GM18498 (cell line): ENCODE results near the gene MYO9A.

Experiments
- ATAC-seq: cut with Tn5 transposase; IDR thresholded peaks from one replicate; pipeline ENCODE4 v1.9.1; 2021; ENCODE audit warnings: mild to moderate bottlenecking, moderate library complexity; ENCODE audit not compliant: unreplicated experiment

Gene MYO9A

DNA sequence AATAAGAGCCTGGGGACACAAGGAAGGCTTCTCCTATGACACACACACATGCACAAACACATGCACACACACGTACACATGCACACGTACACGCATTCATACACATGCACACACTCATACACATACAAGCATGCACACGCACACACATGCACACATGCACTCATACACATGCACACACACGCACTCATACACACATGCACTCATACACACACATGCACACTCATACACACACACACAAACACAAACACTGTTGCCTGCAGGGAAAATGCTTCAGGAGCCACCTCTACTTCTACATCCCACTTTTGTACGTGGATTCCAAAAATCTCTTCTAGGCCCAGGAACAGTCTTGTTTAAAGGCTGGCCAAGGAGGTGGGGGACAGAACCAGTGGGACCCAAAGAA, 328.3 kb downstream of the MYO9A start:
- no peak for ATAC-seq

DNA sequence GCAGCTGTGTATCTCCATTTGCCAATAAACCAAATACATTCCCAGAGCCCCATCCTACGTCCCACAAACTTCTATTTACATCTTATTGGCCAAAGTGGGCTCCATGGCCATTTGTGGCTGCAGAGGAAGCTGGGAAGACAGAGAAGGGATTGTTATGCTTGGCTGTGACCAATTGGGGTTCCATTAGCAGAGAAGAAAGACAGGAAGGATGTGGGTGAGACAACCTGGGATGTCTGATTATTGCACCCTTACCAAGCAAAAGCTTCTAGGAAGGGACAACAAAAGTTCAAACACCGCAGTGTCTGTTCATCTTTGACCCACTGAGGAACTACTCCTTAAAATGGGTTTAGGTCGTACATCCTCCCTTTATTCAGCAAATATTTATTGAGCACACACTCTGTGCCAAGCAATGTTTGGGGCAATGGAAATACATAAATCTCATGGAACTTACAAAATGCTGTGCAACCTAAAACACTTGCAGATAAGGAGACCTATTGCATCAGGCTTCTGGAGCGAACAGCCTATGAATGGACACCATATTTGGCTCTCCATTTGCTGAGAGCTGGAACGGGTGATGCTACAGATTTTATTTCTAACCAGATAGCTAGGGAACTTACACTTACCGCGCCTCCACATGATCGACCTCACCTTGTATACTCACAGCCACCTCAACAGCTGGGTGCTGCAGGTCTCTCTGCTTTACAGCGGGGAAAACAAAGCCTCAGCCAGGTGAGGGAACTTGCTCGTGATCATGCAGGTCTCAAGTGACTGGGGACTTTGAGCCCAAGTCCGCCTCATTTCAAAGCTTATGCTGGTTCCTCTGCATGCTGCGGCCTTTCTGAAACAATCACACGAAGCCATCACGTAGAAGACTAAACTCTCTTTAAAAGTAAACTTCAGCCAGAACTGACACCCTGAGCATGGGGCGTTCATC, 329.0 kb downstream of the MYO9A start:
- ATAC-seq = no peak

DNA sequence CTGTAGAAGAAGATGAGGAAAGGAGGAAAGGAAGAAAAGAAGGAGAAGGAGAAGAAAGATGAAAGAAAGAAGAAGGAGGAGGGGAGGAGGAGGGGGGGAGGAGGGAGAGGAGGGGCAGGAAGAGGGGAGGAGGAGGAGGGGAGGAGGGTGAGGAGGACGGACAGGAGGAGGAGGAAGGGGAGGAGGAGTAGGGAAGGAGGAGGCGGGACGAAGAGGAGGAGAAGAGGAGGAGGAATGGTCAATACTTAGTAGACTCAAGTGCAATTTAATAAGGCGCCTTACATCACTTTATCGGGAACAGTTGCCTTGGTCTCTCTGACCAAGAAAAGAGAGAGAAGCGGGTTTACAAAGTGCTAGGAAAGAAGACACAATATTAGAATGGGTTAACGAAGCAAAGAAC, 331.3 kb downstream of the MYO9A start:
- ATAC-seq = no peak

DNA sequence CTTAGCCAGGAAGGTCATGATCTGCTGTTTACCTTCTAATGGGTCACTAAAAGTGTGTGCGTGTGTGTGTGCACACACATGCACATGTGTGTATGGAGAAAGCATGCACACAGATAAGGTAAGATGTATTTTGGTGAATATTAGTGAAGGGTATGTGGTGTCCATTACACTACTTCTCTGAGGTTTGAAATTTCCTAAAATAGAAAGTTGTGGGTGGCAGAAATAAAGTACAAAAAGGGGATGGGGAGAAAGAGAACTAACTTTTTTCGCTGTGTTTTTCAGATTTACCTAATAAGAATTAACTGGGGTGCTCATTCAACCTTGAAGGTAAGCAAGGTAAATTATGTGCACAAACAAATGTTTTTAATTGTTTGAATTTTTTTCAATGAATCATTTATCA, 332.0 kb downstream of the MYO9A start:
- no peak for ATAC-seq

DNA sequence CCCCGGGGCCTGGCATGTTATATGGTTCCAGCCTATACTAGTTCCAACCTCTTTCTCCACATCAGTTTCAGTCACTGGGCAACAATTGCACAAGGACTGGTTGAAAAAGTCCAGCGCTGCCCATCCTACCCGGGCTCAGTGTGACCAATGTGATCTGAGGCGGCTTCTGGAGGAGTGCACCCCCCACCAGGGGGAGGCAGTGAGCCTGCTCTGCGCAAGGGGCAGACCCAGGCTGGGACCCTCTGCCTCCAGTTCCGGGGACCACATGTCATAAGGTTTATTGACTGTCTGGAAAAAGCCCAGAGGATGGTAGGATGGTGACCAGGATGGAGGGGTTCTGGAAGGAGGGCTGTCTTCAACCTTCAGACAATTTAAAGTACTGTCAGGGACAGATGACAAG, 333.2 kb downstream of the MYO9A start:
- no peak for ATAC-seq

DNA sequence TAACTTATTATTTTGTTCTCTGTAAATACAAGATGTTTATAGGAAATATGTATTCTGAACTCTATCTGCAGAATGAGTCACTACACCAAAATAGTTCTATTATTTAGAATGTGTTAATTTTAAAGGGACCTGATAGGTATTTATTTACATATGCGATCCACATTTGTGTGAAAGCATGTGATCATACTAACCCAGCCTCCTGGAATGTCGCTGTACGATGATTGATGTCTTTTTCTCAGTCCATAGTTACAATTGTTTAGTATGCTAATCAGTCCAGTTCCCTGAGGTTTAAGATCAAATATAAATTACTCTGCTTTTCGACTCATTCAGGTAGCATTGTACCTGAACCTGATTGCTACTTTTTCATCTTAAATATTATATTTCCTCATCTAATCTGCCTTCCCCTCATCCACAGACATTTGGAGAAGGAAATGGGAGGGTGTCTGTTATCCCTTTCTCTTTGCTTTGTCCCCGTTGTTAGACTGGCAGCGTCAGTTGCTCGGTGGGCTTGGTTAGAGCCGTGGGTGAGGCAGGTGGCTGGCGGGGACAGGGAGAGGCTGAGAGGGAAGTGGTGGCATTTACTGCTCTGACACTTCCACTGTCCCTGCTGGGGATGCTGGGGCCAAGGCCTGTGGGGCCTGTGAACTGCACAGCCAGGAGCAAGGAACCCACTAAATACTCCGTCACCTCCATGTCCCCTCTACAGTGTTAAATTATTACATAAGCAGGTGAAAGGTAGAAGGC, 335.4 kb downstream of the MYO9A start:
- no peak for ATAC-seq

DNA sequence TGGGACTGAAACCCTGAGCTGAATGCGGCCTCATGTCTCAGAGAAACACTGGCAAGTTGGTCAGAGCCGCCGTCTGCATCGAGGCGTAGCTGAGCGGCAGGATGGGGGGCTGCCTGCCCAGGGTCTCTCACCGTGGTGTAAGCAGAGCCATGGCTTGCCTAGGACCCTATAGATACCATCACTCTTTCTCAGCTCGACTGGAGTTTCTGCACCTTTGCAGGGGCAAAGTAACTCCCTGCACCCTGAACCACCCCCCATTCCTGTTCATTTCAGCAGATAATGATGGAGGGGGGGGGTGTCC, 336.0 kb downstream of the MYO9A start:
- no peak for ATAC-seq

DNA sequence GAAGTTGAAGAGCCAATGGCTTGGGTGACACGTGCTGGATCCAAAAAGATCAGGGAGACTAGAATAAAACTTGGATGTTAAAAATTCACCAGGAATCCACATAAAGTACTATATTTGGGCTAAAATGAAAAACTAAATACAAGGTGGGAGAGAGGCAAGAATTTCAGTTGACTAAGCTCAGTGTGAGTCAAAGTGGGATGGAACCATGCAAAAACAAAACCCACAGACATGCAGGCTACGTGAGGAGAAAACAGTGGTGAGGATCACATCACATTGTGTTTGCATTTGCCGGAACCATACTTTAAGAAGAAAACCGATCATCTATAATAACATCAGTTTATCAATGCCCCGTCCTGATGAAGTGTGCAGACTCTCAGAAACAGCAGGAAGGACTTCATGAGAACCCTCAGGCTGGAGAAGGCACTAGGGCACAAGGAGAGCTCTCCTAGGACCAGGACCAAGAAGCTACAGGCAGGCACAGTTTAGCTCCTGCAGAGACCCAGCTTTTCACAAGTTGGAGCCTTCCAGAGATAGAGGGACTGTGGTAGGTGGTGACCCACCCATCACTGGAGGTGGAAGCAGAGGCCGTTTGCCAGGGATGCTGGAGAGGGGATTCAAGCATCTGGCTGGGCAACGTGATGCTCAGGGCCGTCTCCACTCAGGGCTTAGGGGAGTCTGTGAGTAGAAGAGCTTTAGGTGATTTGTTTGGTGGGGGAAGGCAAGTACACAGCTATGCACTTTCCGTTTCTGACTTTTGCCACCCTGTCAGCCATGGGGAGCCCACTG, 336.6 kb downstream of the MYO9A start:
- no peak for ATAC-seq

DNA sequence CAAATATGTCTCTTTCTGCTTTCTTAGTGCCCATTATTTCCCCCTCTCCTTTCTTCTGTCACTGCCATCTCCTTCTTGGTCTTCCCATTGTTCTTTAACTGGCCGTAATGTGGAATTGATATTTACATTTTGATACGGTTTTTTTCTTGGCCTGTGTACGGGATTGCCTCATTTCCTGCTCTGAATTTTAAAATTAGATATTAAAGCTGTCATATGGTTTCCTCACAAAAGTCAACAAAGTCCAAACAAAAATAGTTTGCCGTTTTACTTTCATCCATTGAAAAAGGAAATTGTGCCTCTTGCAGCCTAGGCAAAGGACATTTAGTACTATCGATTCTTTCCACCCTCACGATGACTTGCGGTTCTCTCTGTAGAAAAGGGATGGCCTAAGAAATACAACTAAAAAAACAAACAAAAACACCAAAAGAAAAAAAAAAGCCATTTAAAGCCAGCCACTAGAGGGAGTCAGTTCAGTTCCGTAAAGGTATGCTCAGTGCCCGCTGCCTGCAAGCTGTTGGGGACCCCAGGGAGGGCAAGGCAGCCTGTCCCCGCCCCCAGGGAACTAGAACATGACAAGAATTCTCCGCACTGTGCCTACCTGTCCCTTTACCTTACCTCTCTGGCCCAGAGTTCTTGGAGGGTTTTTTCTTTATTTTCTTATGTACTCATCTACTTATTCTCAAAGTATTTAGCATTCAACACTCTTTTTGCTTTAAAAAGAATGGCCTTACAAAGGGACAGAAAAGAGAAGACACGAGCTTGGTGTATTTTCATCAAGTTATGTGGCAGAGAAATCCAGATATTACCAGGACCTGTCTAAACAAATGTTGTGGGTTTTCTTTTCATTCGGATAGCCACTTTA, 337.6 kb downstream of the MYO9A start:
- no peak for ATAC-seq

DNA sequence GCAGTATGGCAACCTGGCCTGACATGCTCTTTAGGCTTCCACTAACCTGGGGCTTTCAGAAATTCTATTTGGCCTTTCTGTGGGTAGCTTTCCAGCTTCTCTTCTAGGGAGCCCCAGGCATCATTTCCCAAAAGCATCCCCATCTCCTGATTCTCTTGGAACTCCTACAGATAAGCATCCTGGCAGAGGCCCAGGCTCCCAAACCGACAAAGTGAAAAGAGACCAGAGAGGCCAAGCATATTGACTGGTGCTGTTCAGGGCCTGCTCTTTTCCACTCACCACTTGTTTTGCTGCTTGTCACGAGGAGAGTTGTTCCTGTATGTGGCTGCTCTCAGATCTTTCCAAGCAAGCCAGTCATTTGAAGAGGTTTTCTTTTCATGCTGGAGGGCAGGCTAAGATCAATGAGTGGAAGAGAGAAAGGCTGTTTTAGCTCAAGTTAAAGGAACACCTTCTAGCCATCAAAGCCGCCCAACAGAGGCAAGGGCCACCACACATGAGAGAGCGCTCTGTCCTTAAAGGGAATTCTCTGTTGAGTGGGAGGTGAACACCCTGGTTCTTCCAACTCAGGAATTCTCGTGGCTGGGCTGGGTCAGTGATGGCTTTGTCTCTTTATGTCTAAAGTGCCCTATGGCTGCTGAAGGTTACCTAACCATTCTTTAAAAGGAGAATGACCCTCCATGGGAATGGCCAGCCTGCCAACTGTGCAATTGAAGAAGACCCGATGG, 338.7 kb downstream of the MYO9A start:
- no peak for ATAC-seq

DNA sequence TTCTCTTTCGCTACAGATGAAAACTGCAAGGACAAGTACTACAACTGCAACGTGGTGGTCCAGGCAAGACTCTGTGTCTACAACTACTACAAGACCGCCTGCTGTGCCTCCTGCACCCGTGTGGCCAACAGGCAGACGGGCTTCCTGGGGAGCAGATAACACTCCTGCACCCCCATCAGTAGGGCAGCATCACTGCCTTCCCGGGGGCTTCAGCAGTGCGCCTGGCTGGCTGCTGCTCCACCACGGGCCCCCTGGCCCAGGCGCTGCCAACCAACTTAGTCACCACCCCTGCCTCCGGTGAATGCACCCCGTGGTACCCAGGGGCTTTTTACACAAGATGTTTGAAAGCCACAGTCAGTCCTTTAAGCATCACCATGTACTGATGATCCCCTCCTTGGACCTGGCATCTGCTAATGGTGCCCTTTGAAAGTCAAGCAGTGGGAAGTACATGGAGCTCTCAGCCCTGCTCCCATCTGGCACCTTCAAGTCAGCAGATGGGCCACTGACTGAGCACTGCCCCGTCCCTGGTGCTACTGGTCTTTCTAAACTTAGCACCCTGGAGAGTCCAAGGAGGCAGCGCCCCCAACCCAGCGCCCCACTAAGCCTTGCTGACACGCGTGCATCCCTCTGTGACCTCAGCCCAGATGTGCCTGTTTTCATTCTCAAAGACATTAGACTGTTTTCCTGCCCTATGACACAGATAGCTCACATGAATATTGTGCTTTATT, 340.6 kb downstream of the MYO9A start:
- ATAC-seq = no peak

DNA sequence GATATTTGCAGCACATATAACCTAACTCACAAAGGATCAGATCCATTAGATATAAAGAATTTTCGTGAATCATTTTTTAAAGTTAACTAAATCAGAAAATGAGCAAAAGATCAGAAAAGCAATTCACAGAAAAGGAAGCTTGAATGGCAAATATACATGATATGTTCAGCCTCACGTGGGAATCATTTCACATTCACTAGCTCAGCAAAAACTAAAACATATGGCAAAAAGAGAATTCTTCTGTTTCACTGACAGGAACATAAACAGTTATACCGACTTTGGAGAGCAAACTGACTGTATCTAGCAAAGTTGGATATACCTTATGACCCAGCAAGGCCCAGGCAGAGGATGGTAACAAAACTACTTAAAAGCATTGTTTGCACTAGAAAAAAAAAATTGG, 341.6 kb downstream of the MYO9A start:
- ATAC-seq = no peak

DNA sequence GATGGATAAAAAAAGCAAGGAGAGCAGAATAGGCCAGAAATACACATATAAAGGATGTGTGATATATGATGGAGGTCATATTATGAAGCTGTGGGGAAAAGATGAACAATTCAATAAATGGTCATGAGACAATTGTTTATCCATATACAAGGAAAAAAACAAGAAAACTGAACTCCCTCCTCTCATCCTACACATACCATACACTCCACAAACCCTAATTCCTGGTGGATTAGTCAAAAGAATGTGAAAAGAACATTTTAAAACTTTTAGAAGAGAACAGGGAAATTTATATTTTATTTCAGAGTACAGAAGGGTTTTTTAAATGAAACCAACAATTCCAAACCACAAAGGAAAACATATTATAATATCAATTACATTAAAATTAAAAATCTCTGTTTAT, 342.1 kb downstream of the MYO9A start:
- ATAC-seq = no peak

DNA sequence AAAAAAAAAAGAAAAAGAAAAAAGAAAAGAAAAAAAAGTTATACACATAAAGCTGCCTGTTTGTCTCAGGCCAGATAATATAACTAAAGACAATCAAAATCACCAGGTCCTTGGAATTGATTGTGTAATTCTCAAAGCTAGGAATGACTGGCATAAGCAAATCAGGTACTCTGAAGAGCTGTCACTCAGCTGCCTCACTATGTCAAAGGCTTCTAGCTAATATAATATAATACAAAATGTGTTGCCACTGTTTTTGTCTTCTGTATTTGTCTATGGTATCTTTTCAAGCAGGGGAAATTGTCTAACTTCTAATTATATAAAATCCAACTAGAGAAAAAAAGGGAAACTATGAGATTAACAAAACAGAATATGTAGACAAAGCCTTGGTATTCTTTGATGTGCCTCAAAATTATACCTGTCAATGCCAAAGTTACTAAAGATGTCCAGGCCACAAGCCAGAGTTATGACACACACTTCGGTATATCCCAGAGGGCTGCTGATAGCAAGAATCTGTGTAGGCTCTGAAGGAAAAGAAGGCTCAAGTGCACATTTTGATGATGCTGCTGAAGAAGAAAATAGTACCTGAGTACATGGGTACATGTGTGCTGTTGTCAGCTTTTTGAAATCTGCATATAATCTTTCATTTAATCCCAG, 344.6 kb downstream of the MYO9A start:
- no peak for ATAC-seq
